Measurements from ENCODE around the gene BTBD9.

The BTBD9 gene

DNA sequence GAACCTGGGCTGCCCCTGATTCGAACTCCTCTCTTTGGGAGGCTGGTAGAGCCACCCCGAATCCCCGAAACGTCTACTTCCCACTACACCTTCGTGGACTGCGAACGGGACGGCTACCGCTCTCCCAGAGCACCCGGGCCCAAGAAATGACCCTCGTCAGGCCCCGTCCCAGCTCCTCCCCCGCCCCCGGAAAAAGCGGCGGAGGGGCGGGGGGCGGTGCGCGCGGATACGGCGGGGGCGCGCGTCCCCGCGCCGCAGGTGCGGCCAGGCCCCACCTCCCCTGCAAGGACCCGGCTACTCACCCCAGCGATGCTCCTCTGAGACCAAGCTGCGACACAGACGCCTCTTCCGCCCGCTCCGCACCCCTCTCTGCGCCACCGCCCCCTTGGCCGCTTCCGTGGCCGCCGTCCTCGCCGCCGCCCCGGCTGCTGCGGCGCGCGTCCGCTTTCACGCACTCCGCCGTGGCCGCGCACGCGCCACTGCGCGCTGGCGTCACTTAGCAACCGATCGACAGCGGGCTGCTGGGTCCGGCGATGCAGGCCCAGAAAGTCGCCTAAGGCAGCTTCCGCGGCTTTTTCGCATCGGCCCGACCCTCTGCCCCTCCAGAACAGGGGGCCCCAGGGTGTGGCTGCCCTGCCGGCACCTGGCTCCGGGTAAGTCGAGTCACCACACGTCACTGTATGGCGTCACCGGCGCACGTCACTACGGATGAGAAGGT lies at the start of gene BTBD9:
BTBD9 (minus strand) TSS at position 432 of the 718 bp plus-strand sequence.
- peak; percentile 77 for DNase-seq

GRCh38 chr6:38688579-38689087 lies 48.9 kb upstream of the BTBD9 start:
- DNase-seq: no peak

DNA sequence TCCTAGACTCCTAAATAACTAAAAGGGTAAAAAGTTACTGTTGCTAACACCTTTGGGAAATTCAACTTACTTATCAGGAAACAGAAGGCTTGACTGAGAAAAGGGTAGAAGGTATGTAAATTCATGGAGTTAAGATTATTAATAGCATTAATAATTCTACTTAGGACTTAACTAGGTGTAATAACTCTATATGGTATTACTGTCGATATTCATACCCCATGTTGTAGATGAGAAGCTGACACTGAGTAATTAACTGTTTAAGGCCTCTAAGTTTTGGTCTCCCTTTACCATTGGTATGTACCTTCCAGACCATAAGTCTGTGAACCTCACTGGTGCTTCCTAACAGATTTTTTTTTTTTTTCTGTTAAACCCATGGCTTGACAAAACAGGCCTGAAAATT lies 47.8 kb upstream of the BTBD9 start:
- DNase-seq: no peak

DNA sequence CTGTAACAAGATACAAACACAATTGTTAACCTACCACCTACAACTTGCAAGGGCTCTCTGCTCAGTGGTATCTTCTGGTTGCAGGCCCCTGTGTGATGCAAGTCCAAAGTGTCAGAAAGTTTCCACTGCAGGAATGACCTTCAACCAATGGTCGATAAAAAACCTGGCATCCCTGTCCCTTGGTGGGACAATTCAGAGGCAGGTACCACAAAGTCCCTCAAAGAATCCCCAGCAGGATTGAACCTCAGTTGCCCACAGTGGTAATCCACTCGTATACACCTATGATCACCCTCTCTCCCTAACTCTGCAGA lies 47.3 kb upstream of the BTBD9 start:
- no peak for DNase-seq

DNA sequence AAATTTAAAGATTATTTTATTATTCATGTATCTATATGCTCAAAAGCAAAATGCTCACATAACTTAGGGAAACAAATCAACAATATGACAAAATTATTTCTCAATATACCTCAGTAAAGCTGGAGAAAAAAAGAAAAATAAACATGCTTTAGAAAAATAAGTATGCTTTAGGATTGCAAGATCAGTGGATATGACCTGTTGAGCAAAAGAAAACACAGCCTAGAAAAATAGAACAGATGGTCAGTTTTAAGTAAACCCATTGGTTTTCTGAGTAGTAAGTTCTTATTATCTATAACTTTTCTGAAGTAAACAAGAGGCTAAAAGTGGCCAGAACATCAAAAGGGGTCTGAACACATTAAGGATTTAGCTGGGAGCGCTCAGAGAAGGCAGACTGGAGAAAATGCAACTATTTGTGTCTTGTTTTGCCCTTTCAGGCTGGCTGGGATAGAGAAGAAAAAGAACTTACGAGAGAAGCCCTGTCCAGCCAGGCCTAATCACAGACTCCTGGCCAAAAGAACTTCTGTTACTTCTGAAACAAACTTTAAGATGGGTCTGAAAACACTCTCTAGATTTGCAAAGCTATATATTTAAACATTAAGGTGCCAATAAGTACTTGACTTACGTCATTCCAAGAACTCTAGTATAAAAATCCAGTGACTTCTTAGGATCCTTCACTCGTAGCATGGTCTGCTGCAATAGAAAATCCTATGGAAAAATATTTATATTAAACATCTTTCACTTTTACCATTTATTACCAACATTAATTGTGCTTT lies 46.7 kb upstream of the BTBD9 start:
- no peak for DNase-seq

DNA sequence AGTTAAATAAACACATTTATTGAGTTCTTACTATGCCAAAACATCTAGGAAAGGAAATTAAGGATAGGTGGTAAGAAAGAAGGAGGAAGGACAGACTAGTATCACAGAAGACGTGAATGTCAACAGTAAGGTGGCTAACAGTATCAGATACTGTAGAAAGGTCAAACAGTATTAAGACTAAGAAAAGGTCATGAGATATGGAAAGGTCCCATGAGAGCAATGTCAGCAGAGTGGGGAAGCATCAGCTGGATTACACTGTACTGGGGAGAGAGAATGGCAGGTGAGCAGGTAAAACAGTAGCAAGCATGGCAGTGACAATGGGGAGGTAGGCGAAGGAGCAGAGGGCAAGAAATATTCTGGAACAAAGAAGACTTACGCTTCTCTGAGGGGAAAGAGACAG lies 45.2 kb upstream of the BTBD9 start:
- no peak for DNase-seq

DNA sequence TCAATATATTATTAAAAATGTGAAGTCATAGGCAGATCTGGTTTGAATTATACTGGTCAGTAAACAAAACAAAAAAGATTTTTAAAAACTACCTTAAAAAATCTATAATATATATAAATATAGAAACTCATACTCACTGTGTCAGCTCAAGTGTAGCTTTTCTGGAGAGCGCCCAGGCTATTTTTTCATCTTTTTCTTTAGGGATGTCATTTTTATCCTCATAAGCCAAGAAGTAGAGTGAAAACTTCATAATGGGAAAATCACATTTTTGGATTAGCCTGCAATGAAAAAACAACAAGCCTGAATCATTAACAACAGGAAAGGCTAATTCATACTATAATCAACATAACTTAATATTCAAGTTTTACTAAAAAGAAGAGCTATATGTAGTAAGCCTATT lies 44.5 kb upstream of the BTBD9 start:
- no peak for DNase-seq

DNA sequence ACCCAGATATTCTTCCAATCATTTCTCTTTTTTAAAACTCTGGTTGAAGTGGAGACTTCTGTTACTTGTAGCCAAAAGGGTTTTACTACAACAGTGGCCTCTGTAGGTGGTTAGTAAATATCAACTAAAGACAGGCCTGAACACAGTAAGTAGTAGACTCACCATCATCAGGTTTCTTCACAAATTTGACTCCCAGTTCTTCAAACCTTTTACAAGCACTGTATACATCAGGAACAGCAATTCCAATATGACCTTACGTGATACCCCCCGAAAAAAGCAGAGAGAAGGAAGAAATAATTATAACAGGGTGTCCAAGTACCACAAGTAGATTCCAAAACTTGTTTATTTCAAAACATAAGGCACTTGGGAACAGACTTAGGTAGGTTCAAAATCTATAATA lies 42.1 kb upstream of the BTBD9 start:
- DNase-seq: no peak

- no peak for DNase-seq
These were observed 39.9 kb upstream of the BTBD9 start for GRCh38 chr6:38679668-38680067.

- DNase-seq: no peak
These were observed 38.5 kb upstream of the BTBD9 start for GRCh38 chr6:38678178-38678760.

DNA sequence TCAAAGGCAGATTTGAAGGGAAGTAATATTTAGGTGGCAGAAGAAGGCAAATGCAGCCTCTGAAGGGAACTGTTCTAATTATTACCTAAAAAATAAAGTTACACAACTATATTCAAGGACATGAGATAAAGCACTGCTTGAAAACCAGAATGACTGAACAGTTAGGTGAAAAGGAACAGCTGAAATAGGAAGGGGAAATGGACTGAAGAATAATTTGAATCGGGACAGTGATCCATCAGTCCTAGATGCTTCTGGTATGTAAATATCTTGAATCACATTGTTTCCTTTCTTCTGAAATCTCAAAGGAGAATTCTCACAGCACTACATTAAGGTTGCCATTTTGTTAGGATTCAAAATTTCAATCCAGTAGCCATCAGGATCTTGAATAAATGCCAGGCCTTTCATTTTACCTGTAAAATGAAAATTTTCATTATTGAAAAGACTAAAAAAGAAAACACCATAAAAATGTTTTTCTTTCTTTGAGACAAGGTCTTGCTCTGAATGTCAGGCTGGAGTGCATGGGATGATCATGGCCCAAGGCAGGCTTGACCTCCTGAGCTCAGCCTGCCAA lies 37.3 kb upstream of the BTBD9 start:
- no peak for DNase-seq

GRCh38 chr6:38676236-38676973 lies 36.7 kb upstream of the BTBD9 start:
- no peak for DNase-seq

DNA sequence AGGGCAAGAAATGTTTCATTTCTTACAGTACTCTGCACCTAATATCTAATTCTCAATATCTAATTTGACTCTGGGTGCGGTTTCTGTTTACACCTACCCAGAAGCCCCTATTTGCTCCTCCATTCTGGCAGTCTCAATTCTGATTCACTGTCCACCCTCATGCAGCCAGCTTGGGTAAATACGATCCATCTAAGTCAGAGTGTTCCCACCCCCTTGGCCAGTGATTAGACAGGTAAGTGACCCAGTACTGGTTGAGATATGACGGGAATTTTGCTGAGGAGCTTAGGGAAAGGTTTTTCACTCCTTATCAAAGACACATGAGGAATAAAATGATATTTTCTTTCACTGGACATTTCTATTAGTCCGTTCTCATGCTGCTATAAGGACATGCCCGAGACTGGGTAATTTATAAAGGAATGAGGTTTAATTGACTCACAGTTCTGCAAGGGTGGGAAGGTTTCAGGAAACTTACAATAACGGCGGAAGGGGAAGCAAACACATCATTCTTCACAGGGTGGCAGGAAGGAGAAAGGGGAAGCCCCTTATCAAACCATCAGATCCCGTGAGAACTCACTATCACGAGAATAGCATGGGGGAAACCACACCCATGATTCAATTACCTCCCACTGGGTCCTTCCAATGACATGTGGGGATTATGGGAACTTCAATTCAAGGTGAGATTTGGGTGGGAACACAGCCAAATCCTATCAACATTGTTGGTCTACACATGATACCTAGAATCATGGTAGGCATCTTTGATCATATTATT lies 33.9 kb upstream of the BTBD9 start:
- no peak for DNase-seq

DNA sequence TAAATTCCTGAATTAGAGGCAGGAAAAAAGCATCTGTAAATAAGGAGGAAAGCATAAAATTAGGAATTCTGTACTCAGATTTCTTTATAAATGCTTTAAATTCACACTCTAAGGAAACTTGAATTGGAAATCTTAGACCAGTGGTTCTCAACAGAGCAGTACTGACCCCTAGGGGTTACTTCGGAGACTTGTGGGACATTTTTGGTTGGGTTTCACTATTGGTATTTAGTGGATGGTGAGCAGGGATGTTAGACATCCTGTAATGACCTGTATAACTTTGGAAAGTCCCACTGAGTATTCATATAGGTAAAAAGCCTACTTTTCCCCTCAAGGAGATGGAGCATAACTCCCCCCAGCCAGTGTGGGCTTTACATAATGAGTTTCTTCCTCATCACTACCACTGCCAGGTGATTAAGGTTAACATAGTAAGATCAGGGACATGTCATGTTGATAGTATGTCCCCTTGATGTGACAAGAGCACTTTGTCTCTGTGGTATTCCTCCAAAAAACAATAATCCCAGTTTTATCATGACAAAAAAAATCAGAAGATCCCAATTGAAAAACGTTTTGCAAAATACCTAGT lies 32.2 kb upstream of the BTBD9 start:
- peak; percentile 44 for DNase-seq

DNA sequence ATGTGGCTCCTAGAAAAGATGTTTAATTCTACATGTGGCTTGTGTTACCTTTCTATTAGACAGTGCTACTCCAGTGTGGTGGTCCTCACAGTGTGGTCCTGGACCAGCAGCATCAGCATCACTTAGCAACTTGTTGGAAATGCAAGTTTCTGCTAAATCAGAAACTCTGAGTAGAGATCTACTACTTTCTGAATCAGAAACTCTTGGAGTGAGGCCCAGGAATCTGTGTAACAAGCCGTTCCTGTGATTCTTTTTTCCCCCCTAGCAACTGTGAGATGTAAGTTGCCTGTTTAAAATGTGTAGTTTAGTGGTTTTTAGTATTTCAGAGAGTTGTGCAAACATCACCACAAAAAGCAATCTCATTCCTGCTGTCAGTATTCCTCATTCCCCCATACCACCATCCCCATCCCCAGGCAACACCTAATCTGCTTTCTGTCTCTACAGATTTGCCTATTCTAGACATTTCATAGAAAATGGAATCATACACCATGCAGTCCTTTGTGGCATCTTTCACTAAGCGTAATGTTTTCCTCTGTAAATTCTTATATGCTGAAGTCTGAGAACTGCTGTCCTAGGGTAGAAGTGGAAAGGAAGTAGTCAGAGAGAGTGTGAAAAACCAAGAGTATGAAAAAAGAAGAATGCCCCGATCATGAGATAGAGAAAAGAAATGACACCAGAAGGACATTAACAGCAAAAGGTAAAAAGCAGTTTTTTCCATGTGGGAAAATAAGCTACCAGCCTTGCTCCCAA lies 18.9 kb upstream of the BTBD9 start:
- no peak for DNase-seq

- no peak for DNase-seq
These were observed 17.2 kb upstream of the BTBD9 start for GRCh38 chr6:38656896-38657295.

GRCh38 chr6:38654263-38654662 lies 14.5 kb upstream of the BTBD9 start:
- DNase-seq: no peak

- no peak for DNase-seq
These were observed 11.5 kb upstream of the BTBD9 start for GRCh38 chr6:38651121-38651784.

DNA sequence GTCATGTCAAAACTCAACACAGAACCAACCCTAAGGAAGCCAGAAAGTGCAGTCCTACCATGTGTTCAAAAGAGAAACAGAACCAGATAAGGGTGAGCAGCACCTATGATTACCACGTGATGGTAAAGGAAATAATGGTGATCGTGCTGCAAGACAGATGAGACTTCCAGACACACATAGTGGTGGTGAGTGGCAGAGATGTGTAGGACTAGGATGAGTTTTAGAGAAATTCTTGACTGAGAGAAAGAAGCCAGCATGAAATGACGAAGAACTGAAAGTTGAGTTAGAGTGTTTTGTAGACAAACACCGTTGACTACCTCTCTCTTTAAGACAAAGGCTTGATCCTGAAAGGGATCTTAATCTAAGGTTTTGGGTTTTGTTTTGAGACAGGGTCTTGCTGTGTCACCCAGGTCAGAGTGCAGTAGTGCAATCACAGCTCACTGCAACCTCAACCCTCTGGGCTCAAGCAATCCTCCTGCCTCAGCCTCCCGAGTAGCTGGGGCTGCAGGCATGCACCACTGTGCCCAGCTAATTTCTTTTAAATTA lies 10.6 kb upstream of the BTBD9 start:
- no peak for DNase-seq

DNA sequence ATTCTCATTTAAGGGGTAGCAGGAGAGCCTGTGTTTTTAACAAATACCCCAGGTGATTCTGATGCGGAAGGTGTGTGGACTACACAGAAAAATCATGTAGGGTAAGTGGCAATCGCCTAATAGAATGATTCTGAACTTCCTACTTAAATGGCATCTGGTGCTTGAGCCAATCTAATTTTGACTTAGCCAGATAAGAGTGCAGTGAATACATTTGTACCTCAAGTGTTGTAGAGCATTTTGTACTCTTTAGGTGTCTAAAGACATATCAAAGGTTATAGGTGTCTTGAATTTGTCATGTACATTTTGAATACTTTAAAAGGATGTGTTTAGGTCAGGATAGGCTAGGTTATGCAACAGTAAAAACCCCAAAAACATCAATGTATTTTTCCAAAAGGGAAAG lies 10.0 kb upstream of the BTBD9 start:
- DNase-seq: no peak
